GM19324 (cell line): ENCODE measurements around the gene SELENOP.
"Not testable (repeated sequence)": the region's sequence is repeated elsewhere in the genome, so short reads cannot be mapped to it uniquely, and the experiment has no call there.

Experiments
- ATAC-seq: cut with Tn5 transposase; IDR thresholded peaks from one replicate; pipeline ENCODE4 v1.9.1; 2021; ENCODE audit warnings: mild to moderate bottlenecking, moderate library complexity; ENCODE audit not compliant: unreplicated experiment, low FRiP score

The SELENOP gene

DNA sequence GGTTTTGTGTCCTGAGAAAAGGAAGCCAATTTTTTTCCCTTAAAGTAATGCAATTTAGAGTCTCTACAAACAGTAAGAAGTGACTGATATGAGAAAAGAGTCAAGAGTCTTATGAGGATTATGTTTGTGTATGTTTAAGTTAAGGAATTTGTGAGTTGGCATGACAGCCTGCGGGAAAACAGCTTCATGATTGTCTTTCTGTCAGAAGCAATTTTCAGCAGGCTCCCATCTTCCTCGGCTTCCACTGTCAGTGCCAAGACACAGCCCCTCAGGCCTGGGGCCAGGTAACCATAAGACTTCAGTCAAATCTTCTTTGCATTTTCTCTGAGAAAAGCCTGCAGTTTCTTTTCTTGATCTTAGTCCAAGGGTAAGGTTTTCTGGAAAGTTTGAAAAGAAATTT lies 17.0 kb upstream of the SELENOP start:
- ATAC-seq, result no peak

DNA sequence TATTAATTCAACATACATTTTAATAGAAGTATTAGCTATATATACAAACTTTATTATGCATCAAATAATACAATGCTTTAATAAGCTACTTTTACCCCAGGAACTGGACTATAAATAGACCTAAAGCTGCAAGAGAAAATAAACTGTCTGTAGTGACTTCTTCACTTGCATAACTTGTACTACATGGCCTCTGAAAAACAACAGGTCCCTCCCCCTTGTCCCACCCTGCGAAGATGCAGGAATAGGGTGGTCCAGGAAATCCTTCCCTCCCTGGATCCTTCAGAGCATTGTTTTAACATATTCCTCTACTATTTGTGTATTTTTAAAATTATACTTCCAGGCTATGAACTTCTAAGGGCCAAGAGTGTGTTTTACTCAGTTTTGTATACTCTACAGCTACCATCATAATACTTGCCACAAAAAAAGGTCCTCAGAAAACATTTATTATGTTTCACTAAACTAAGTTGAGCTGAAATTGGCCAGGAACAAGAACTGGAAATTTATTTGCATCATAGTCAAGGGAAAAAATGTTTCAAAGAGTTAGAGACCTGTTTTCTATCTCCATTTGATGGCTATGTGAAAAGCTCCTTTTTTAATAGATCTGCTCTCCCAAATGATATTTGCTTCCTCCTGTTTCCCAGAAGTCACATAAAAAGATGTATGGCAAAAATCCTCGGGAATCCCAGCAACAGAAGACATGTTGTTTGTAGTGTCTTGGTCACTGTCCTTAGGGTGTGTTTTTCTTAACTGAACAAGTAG lies 15.2 kb upstream of the SELENOP start:
- no peak for ATAC-seq

GRCh38 chr5:42825422-42826148 lies 13.9 kb upstream of the SELENOP start:
- ATAC-seq, result no peak

DNA sequence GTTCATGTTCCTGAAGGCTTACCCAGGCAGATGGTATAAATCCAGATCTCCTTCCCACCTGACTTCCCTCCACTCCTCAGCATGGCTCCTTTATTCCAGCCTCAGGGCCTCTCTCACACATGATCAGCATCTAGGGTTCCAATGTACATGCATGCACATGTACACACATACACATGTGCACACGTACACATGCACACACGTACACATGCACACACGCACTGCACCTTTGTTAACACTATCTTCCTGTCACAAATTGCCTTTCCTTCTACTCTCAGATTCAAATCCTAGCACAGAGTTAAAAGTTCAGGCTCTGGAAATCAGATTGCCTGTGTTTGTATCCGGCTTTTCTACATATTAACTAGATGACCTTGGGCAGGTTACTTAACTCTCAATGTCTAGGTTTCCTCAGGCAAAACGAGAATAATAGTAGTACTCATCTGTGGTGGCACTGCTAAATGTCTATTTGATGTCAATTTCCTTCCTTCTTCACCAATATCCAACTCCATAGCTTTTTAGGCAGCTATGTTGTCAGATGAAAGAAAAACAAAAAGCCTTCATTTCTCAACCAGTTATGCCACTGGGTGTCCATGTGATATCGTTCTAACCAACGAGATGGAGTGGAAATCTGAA lies 12.8 kb upstream of the SELENOP start:
- no peak for ATAC-seq

DNA sequence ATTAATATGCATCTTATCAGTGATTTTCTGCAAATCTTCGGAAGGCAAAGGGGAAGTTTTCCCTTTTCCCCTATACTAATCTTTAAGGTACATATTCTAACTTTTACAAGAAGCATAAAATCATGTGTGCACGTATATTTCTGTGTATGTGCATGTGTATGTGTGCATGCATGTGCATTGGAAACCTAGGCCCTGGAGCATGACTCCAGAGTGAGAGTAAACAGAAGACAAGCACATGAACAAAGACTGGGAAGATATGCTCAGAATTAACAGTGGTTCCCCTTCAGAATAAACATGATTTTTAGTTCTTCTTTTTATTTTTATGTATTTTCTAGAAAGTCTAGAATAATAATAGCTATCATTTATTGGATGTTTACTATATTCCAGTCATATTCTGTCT lies 10.9 kb upstream of the SELENOP start:
- no peak for ATAC-seq

DNA sequence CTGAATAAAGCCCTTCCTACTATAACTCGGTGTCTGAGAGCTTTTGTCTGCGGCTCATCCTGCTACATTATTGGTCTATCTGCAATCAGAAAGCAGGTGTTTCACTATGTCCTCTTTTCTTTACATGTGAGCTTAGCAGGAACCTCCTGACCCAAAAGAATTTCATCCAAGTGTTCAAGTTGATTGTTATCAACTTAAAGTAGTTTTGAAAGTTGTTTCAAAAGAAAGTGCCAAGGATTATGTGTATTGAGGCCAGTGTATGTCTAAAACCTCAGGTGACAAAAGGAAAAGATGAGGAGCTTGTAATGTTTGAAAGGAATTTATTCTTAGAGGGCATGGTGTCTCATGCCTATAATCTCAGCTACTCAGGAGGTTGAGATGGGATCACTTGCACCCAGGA lies 8.1 kb upstream of the SELENOP start:
- no peak for ATAC-seq

GRCh38 chr5:42816546-42816945 lies 4.9 kb upstream of the SELENOP start:
- ATAC-seq, result not testable (repeated sequence)

- no peak for ATAC-seq
Observed at GRCh38 chr5:42813533-42813932, 1.8 kb upstream of the SELENOP start.

DNA sequence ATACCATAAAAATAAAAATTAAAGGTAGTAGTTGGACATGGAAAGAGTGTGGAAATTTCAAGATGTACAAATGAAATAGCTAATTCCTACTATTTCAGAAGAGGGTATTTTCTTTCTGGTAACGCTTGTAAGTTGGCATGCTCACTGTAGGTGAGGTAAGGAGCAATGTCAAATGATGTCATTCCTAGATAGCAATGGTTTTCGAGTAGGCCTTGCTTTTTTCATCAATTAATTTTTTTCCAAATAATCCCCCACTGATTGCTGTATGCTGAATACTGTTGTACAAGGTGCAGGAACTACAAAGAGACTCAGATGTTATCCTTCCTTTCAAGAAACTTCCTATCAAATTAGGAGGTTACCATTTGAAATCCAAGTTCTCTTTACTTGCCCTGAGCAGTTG lies 928 bp upstream of the SELENOP start:
- ATAC-seq, result no peak

- ATAC-seq, result no peak
Observed at GRCh38 chr5:42810834-42811590, 680 bp downstream of the SELENOP start.

GRCh38 chr5:42808888-42809611 lies 2.6 kb downstream of the SELENOP start:
- ATAC-seq, result no peak

- ATAC-seq, result no peak
Observed at GRCh38 chr5:42807722-42808447, 3.8 kb downstream of the SELENOP start.

- no peak for ATAC-seq
Observed at GRCh38 chr5:42806701-42807262, 4.9 kb downstream of the SELENOP start.

DNA sequence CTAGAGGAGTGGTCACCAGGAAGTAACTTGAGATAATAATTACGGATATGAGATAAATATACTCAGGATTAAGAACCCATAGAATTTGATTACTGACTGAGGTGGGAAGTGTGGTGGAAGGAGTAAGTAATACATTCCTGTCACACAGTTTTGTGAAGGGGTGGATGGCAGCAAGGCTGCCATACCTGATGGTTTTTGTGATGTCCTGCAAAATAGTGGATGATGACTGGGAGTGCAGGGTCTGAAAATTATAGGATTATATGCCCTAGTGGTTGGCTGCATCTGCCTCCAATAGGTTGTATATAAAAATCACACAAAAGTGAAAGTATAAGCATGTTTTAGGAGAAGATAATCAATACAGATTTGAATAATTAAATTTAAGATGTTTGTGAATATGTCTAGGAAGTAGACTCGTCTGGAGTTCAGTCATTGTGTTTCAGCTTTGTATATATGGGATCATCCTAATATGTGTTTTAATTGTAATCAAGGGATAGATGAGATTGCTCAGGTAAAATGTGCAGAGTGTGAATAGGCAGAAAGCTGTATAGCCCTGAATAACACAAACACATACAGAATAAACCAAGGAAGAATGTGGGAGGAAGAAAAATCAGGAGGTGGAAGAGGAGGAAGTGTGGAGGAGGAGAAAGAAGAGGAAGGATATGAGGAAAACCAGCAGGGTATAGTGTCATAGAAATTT lies 5.5 kb downstream of the SELENOP start:
- no peak for ATAC-seq

GRCh38 chr5:42804717-42805339 lies 6.9 kb downstream of the SELENOP start:
- no peak for ATAC-seq

GRCh38 chr5:42801516-42802166 lies 10.1 kb downstream of the SELENOP start:
- ATAC-seq, result no peak

DNA sequence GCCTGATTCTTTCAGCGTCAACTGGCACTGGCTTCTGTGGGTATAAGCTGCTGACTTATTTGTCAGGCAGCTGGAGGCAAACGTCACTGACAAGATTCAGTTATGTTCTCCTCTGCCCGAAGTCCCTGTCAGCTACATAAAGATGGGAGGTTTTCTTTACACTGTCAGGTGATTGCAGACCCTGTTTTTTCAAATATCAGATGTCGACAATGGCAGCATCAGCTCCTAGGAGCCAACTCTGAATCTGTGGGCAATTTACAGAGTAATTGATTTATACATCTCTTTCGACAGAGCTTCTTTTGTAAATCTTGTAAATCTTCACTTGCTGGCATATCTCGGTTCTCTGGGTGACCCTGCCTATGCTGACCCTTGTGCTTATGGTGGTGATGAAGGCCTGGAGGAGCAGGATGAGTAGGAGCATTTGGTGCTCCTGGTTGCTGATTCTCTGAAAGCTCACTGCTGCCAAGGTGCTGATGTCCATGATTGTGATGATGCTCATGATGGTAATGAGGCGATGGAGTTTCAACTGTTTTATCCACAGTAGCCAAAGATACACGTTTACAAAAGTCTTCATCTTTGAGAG lies 10.9 kb downstream of the SELENOP start:
- ATAC-seq, result no peak
